Prostate gland (tissue), 2 donors: ENCODE data around the gene CST9L. TPM values are rescaled to one million over a fixed set of nuclear protein-coding genes. Genes with fewer than 3 reads are reported as not detected.
"Not testable (repeated sequence)": the region's sequence is repeated elsewhere in the genome, so short reads cannot be mapped to it uniquely, and the experiment has no call there.

Experiments used
- DNase-seq: peaks from one replicate; pipeline ENCODE4 v3.0.0-alpha.2; 2019; ENCODE audit warnings: low spot score
- H3K27ac ChIP-seq, 2 donors: fragments of 200-600 bp; sonication (generic); 2 replicates each; pipeline ENCODE4 v1.5.1; 2017 to 2019
- H3K27me3 ChIP-seq: fragments of 200-600 bp; sonication (generic); replicated peaks from 2 replicates; pipeline ENCODE4 v1.5.1; 2019; ENCODE audit not compliant: insufficient read depth
- H3K36me3 ChIP-seq, 2 donors: fragments of 200-600 bp; sonication (generic); 1 replicate in 1 of 2; 2 replicates in 1 of 2; pipeline versions ENCODE4 v1.5.1 to v1.8.1; 2017 to 2019
- H3K4me1 ChIP-seq: fragments of 200-600 bp; sonication (generic); replicated peaks from 2 replicates; pipeline ENCODE4 v1.5.1; 2019
- H3K4me3 ChIP-seq, 2 donors: fragments of 200-600 bp; sonication (generic); 2 replicates each; pipeline ENCODE4 v1.5.1; 2017 to 2019
- H3K9me3 ChIP-seq: fragments of 200-600 bp; sonication (generic); 2 replicates; pipeline ENCODE4 v1.5.1; 2017
- POLR2A ChIP-seq: fragments of 450-650 bp; IDR thresholded peaks from one replicate; pipeline ENCODE4 v1.6.1; 2016; ENCODE audit warnings: antibody characterized with exemption, mild to moderate bottlenecking
- POLR2AphosphoS5 ChIP-seq: sonication (generic); formaldehyde crosslinking; IDR thresholded peaks from one replicate; pipeline ENCODE4 v1.6.1; 2017; ENCODE audit warnings: antibody characterized with exemption
- WGBS: methylation state at CpG from one replicate; pipeline ENCODE4 v1.1.5; 2018; 5-methylcytosine and 5-hydroxymethylcytosine counted together
- intact Hi-C: fragments of 100-400 bp; cut with DNase I; formaldehyde crosslinking; loops from one replicate; pipeline ENCODE4 v1.14.2; 2022
- total RNA-seq, 2 donors: library from RNA; depleted of rRNA; stranded (reverse); fragments of >200 nt; gene quantifications; one replicate each; pipeline ENCODE4 v1.1.0, GENCODE V29; 2016
- TF ChIP-seq, protein P1 (sequence below), 4 experiments: fragments of 200-600 bp in 2 of 4; fragments of 450-650 bp in 2 of 4; sonication (generic) in 2 of 4; IDR thresholded peaks; 1 replicate in 3 of 4; 2 replicates in 1 of 4; pipeline ENCODE4 v1.5.1; 2016 to 2019; ENCODE audit warnings: antibody characterized with exemption in 4 of 4, mild to moderate bottlenecking in 2 of 4, moderate library complexity in 2 of 4

The CST9L gene
- total RNA-seq, 2 donors from 2014 or later, result 44.0 TPM; not detected in 1

DNA sequence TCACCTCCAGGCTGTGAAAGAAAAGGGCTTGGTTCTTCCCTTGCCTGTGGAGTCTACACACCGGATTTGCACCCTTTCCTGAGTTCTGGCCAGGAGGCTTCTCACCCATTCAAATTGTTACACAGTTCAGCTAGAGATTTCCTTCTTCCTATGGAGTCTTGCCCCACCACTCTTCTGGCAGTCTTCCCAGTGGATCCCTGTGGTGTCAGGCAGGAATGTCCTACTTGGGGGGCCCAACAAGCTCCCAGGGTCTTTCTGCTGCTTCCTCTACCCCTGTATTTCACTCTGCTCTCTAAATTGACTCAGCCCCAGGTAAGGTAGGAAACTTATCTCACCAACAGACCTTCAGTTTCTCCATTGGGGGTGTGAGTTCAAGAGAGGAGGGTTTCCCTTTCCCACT, 14.0 kb upstream of the CST9L start:
- Histone ChIP-seq H3K4me1 (peaks cover 6% of the 10 kb centered on the region), H3K36me3 (no peaks in the 10 kb centered on the region), H3K27ac (no peak overlapping the region), H3K27me3 (no peaks in the 10 kb centered on the region), H3K4me3 (no peak overlapping the region), H3K9me3 (no peaks in the 10 kb centered on the region)
- DNase-seq, result no peak
- intact Hi-C loops, result no loop called here
- TF ChIP-seq POLR2AphosphoS5 (no peak), POLR2A (no peak)
- TF ChIP-seq, protein P1, sequence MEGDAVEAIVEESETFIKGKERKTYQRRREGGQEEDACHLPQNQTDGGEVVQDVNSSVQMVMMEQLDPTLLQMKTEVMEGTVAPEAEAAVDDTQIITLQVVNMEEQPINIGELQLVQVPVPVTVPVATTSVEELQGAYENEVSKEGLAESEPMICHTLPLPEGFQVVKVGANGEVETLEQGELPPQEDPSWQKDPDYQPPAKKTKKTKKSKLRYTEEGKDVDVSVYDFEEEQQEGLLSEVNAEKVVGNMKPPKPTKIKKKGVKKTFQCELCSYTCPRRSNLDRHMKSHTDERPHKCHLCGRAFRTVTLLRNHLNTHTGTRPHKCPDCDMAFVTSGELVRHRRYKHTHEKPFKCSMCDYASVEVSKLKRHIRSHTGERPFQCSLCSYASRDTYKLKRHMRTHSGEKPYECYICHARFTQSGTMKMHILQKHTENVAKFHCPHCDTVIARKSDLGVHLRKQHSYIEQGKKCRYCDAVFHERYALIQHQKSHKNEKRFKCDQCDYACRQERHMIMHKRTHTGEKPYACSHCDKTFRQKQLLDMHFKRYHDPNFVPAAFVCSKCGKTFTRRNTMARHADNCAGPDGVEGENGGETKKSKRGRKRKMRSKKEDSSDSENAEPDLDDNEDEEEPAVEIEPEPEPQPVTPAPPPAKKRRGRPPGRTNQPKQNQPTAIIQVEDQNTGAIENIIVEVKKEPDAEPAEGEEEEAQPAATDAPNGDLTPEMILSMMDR (IDR thresholded peaks at IDR 0.05), result no peak
- 79% methylated on average over 1 of the region's 1 CpG for WGBS

DNA sequence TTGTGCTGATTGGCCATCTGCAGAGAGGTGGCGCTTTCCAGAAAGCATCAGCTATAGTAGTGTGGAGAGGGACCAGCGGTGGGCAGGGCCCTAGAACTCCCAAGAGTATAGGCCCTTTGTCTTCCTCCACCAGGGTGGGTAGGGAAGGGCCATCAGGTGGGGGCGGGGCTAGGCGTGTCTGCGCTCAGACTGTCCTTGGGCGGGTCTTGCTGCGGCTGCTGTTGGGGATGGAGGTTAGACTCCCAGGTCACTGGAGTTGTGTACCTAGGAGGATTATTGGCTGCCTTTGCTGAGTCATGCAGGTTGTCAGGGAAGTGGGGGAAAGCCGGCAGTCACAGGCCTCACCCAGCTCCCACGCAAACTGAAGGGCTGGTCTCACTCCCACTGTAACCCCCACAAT, 13.5 kb upstream of the CST9L start:
- H3K36me3 ChIP-seq, H3K4me3 ChIP-seq, H3K27ac ChIP-seq, intact Hi-C loops, H3K4me1 ChIP-seq, H3K27me3 ChIP-seq, H3K9me3 ChIP-seq, DNase-seq: not testable (repeated sequence)
- 95% methylated on average over 9 of the region's 9 CpGs for WGBS

DNA sequence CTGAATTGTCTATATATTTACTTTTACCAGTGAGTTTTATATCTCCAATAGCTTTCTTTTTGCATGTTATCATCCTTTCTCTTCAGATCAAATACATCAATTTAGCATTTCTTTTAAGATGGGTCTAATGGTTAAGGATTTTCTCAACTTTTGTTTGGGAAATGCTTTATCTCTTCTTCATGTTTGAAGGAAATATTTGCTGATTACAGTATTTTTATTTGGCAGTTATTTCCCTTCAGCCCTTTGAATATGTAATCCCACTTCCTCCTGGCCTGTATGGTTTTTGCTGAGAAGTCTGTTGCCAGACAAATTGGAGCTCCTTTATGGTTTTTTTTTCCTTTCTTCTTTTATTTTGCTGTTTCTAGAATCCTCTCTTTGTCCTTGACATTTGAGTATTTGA, 6.7 kb upstream of the CST9L start:
- intact Hi-C loops, result no loop called here
- no peaks in the 10 kb centered on the region for H3K9me3 ChIP-seq
- DNase-seq, result no peak
- no peak overlapping the region for H3K27ac ChIP-seq
- H3K4me1 ChIP-seq, result no peaks in the 10 kb centered on the region
- H3K4me3 ChIP-seq, result no peak overlapping the region
- TF ChIP-seq, protein P1 (IDR thresholded peaks at IDR 0.05), result no peak
- TF ChIP-seq POLR2AphosphoS5 (no peak), POLR2A (no peak)
- H3K36me3 ChIP-seq, result no peaks in the 10 kb centered on the region
- H3K27me3 ChIP-seq, result no peaks in the 10 kb centered on the region

DNA sequence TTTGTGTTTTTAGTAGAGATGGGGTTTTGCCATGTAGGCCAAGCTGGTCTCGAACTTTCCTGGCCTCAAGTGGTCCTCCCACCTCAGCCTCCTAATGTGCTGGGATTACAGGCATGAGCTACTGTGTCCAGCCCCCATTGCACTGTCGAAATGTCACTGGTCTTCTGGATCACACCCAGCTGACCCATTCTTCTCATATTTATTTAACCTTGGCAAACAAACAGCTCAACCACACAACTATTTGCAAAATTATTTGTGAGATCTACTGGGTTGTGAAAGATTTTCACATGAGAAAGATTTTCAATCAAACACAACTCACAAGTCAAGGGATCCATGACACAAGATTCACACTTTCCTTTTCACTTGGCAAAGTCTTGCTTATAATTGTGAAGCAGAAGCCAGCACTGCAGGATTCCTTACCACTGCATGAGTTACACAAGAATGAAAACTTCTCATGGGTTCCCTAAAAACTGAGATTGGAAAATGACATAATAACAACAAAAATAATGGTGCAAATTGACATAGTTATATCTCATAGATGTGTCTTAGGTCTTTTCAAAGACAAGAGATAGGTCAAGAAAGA, 2.0 kb upstream of the CST9L start:
- H3K9me3 ChIP-seq, result no peaks in the 10 kb centered on the region
- 90% methylated on average over 2 of the region's 2 CpGs for WGBS
- intact Hi-C loops, result no loop called here

DNA sequence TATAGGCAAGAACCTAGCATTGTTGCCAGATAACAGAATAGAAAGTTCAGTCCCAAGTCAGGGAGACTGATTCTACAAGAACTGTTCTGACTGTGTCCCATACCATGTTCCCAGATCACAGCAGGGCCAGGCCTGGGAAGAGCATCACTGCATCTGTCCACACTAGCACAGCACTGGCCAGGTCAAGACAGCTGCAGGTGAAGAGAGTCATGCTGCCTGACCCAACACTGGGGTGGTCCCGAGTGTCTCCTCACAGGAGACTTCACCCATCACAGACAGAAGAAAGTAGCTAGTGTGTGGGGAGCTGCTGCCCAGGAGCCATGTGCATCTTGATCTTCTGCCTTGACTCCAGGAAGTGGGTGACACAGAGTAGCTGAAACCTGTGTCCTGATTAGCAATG, 1.3 kb upstream of the CST9L start:
- Histone ChIP-seq H3K27ac (no peak overlapping the region), H3K4me3 (no peak overlapping the region), H3K27me3 (no peaks in the 10 kb centered on the region), H3K36me3 (no peaks in the 10 kb centered on the region), H3K9me3 (no peaks in the 10 kb centered on the region), H3K4me1 (no peaks in the 10 kb centered on the region)
- WGBS, result 87% methylated on average over 1 of the region's 1 CpG
- intact Hi-C loops, result no loop called here
- TF ChIP-seq POLR2AphosphoS5, result no peak
- TF ChIP-seq, protein P1 (IDR thresholded peaks at IDR 0.05), result no peak
- no peak for TF ChIP-seq POLR2A
- DNase-seq, result no peak

More for the DNA sequence above, 2.0 kb upstream of the CST9L start:
- H3K27ac ChIP-seq, result no peak overlapping the region
- no peak for DNase-seq
- H3K4me3 ChIP-seq, result no peak overlapping the region
- no peaks in the 10 kb centered on the region for H3K36me3 ChIP-seq
- H3K4me1 ChIP-seq, result no peaks in the 10 kb centered on the region
- TF ChIP-seq, protein P1 (IDR thresholded peaks at IDR 0.05), result no peak
- TF ChIP-seq POLR2A (no peak), POLR2AphosphoS5 (no peak)
- no peaks in the 10 kb centered on the region for H3K27me3 ChIP-seq
